ENCODE results near the gene ADK. TPM values are rescaled to one million over a fixed set of nuclear protein-coding genes. Genes with fewer than 3 reads are reported as not detected.

The ADK gene
- total RNA-seq, 1 donor from 2014 or later, result 46.1 TPM

DNA sequence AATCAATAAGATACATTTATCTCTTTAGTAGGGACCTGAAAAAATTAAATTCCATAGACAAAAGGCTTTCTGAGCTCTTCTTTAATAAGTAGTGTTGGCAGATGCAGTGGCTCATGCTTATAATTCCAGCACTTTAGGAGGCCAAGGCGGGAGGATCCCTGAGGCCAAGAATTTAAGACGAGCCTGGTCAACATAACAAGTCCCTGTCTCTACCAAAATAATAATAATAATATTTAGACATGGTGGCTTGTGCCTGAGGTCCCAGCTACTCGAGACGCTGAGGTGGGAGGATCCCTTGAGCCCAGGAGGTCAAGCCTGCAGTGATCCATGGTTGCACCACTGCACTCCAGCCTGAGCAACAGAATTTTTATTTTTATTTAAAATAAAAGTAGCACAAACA lies 280.8 kb downstream of the ADK start:
- no peaks in the 10 kb centered on the region for H3K4me1 Mint-ChIP-seq
- ATAC-seq (ENCODE audit: low read depth) (no peak), DNase-seq (no peak)
- intact Hi-C loops (cut with micrococcal nuclease), result loop anchor here (2.0 kb wide), 1 partner anchor 15 kb away; no protein-coding TSS in a partner anchor
- TF ChIP-seq, protein P1, sequence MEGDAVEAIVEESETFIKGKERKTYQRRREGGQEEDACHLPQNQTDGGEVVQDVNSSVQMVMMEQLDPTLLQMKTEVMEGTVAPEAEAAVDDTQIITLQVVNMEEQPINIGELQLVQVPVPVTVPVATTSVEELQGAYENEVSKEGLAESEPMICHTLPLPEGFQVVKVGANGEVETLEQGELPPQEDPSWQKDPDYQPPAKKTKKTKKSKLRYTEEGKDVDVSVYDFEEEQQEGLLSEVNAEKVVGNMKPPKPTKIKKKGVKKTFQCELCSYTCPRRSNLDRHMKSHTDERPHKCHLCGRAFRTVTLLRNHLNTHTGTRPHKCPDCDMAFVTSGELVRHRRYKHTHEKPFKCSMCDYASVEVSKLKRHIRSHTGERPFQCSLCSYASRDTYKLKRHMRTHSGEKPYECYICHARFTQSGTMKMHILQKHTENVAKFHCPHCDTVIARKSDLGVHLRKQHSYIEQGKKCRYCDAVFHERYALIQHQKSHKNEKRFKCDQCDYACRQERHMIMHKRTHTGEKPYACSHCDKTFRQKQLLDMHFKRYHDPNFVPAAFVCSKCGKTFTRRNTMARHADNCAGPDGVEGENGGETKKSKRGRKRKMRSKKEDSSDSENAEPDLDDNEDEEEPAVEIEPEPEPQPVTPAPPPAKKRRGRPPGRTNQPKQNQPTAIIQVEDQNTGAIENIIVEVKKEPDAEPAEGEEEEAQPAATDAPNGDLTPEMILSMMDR (IDR thresholded peaks at IDR 0.05), result no peak
- CTCF ChIA-PET, result no interaction called here
- no peak overlapping the region for H3K27ac Mint-ChIP-seq
- H3K27me3 Mint-ChIP-seq, result no peaks in the 10 kb centered on the region
- POLR2A ChIA-PET, result no interaction called here
- peaks cover 50% of the 10 kb centered on the region for H3K36me3 Mint-ChIP-seq (ENCODE audit: low read depth)
- no peaks in the 10 kb centered on the region for H3K9me3 Mint-ChIP-seq
- H3K4me3 Mint-ChIP-seq, result no peak overlapping the region

GRCh38 chr10:74432841-74433594 lies 282.0 kb downstream of the ADK start:
- H3K4me3 Mint-ChIP-seq, result no peak overlapping the region
- CTCF ChIA-PET, result no interaction called here
- DNase-seq (no peak), ATAC-seq (ENCODE audit: low read depth) (no peak)
- intact Hi-C loops (cut with micrococcal nuclease), result loop anchor here (2.0 kb wide), 1 partner anchor 14 kb away; no protein-coding TSS in a partner anchor
- H3K27me3 Mint-ChIP-seq, result no peaks in the 10 kb centered on the region
- POLR2A ChIA-PET, result no interaction called here
- H3K36me3 Mint-ChIP-seq (ENCODE audit: low read depth), result peaks cover 53% of the 10 kb centered on the region
- no peak overlapping the region for H3K27ac Mint-ChIP-seq
- no peaks in the 10 kb centered on the region for H3K9me3 Mint-ChIP-seq
- TF ChIP-seq, protein P1 (IDR thresholded peaks at IDR 0.05), result no peak
- H3K4me1 Mint-ChIP-seq, result no peaks in the 10 kb centered on the region

DNA sequence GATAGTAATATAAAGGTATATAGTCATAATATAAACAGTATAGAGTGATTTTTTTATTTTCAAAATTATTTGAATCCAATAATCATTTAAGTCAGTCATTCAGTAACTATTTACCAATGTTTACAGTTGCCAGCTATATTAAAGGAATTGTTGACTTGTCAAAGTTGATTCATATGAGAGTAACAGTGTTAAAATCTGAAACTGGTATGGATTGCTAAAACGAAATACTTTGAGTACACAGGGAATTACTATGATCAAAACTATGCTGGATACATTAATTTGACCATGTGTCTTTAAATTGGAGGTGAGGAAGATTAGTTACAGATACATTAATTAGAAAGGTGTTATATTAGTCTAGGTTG lies 282.6 kb downstream of the ADK start:
- ATAC-seq (ENCODE audit: low read depth) (no peak), DNase-seq (no peak)
- Mint-ChIP-seq H3K36me3 (ENCODE audit: low read depth) (peaks cover 51% of the 10 kb centered on the region), H3K4me1 (no peaks in the 10 kb centered on the region), H3K4me3 (no peak overlapping the region), H3K27ac (no peak overlapping the region), H3K27me3 (no peaks in the 10 kb centered on the region), H3K9me3 (no peaks in the 10 kb centered on the region)
- CTCF ChIA-PET, result no interaction called here
- TF ChIP-seq, protein P1 (IDR thresholded peaks at IDR 0.05), result no peak
- intact Hi-C loops (cut with micrococcal nuclease), result loop anchor here (2.0 kb wide), 1 partner anchor 13 kb away; no protein-coding TSS in a partner anchor
- POLR2A ChIA-PET, result no interaction called here

- POLR2A ChIA-PET, result no interaction called here
- Mint-ChIP-seq H3K36me3 (ENCODE audit: low read depth) (peaks cover 50% of the 10 kb centered on the region), H3K27me3 (no peaks in the 10 kb centered on the region), H3K27ac (no peak overlapping the region), H3K9me3 (no peaks in the 10 kb centered on the region), H3K4me3 (no peak overlapping the region), H3K4me1 (no peaks in the 10 kb centered on the region)
- ATAC-seq (ENCODE audit: low read depth) (no peak), DNase-seq (no peak)
- CTCF ChIA-PET, result no interaction called here
- TF ChIP-seq, protein P1 (IDR thresholded peaks at IDR 0.05), result no peak
- intact Hi-C loops (cut with micrococcal nuclease), result loop anchor here (2.0 kb wide), 1 partner anchor 13 kb away; no protein-coding TSS in a partner anchor
Observed at GRCh38 chr10:74433993-74434392, 283.0 kb downstream of the ADK start.

- no peak overlapping the region for H3K27ac Mint-ChIP-seq
Observed at GRCh38 chr10:74434547-74434946, 283.5 kb downstream of the ADK start.

More at GRCh38 chr10:74434547-74434946, 283.5 kb downstream of the ADK start:
- CTCF ChIA-PET, result no interaction called here
- H3K4me1 Mint-ChIP-seq, result no peaks in the 10 kb centered on the region
- intact Hi-C loops (cut with micrococcal nuclease), result no loop called here
- no peaks in the 10 kb centered on the region for H3K9me3 Mint-ChIP-seq
- peaks cover 46% of the 10 kb centered on the region for H3K36me3 Mint-ChIP-seq (ENCODE audit: low read depth)
- DNase-seq, result no peak
- no peaks in the 10 kb centered on the region for H3K27me3 Mint-ChIP-seq
- POLR2A ChIA-PET, result no interaction called here
- H3K4me3 Mint-ChIP-seq, result no peak overlapping the region
- no peak for ATAC-seq (ENCODE audit: low read depth)
- TF ChIP-seq, protein P1 (IDR thresholded peaks at IDR 0.05), result no peak

Data from activated B cell treated with CpG ODN at 0.5 μM for 24 hours (primary cell).